Uterus (tissue), 4 donors: ENCODE results near the gene ACO2. TPM values are rescaled to one million over a fixed set of nuclear protein-coding genes. Genes with fewer than 3 reads are reported as not detected.
A peak's percentile ranks its signal among the peaks of the same experiment; 100 is the strongest.

ENCODE experiments used
- DNase-seq, 2 donors: peaks; one replicate each; pipeline ENCODE4 v3.0.0-alpha.2; 2019 to 2020
- H3K27ac ChIP-seq, 2 donors: fragments of 200-600 bp; sonication (generic); 1 replicate in 1 of 2; 2 replicates in 1 of 2; pipeline ENCODE4 v1.5.1; 2016 to 2018
- H3K27me3 ChIP-seq, 2 donors: fragments of 200-600 bp; sonication (generic); one replicate each; pipeline ENCODE4 v1.5.1; 2018 to 2019; ENCODE audit warnings: control low read depth in 1 of 2
- H3K36me3 ChIP-seq, 2 donors: fragments of 200-600 bp; sonication (generic); one replicate each; pipeline ENCODE4 v1.5.1; 2019; ENCODE audit warnings: control low read depth in 1 of 2
- H3K4me1 ChIP-seq, 2 donors: fragments of 200-600 bp; sonication (generic); one replicate each; pipeline ENCODE4 v1.5.1; 2018 to 2019; ENCODE audit warnings: control low read depth in 1 of 2
- H3K4me3 ChIP-seq, 2 donors: fragments of 200-600 bp; sonication (generic); 1 replicate in 1 of 2; 2 replicates in 1 of 2; pipeline ENCODE4 v1.5.1; 2018 to 2019; ENCODE audit warnings: mild to moderate bottlenecking in 1 of 2
- H3K9me3 ChIP-seq, 2 donors: fragments of 200-600 bp; sonication (generic); one replicate each; pipeline ENCODE4 v1.5.1; 2019; ENCODE audit warnings: control low read depth in 1 of 2
- CTCF ChIP-seq, 4 experiments: fragments of 200-600 bp in 2 of 4; fragments of 450-650 bp in 2 of 4; sonication (generic) in 2 of 4; IDR thresholded peaks; one replicate each; pipeline ENCODE4 v1.5.1; 2016 to 2019; ENCODE audit warnings: antibody characterized with exemption in 4 of 4, mild to moderate bottlenecking in 2 of 4, moderate library complexity in 1 of 4
- POLR2A ChIP-seq, 2 donors: fragments of 450-650 bp; IDR thresholded peaks; one replicate each; pipeline ENCODE4 v1.6.1; 2016; ENCODE audit warnings: antibody characterized with exemption in 2 of 2, mild to moderate bottlenecking in 1 of 2, moderate library complexity in 1 of 2
- intact Hi-C: fragments of 100-400 bp; cut with DNase I; formaldehyde crosslinking; loops from one replicate; pipeline ENCODE4 v1.15.1; 2023; ENCODE audit warnings: low total_unique reads
- total RNA-seq, 4 donors: library from RNA; depleted of rRNA in 3 of 4; stranded (reverse); fragments of >200 nt in 3 of 4; gene quantifications; one replicate each; pipeline versions ENCODE4 v1.1.0 to v1.2.4, GENCODE V29; 2014 to 2023
- donor health status: DM: yes; HTN: yes; CAD: no.

ACO2 gene
- total RNA-seq, 4 donors from 2014 or later = 21.5 to 64.4 (median 47.1) TPM

GRCh38 chr22:41485033-41485432 is 16.1 kb downstream of the ACO2 start:
- Histone ChIP-seq H3K4me3 (no peak overlapping the region), H3K9me3 (no peaks in the 10 kb centered on the region), H3K27ac (no peak overlapping the region), H3K36me3 (no peaks in the 10 kb centered on the region), H3K4me1 (peaks cover 14% of the 10 kb centered on the region in 2 donors), H3K27me3 (no peaks in the 10 kb centered on the region)
- intact Hi-C loops = no loop called here
- no peak for DNase-seq
- TF ChIP-seq CTCF (IDR thresholded peaks at IDR 0.05) = no peak
- no peak for TF ChIP-seq POLR2A (IDR thresholded peaks at IDR 0.05)

- H3K4me3 ChIP-seq = no peak overlapping the region
- DNase-seq = no peak
- H3K27ac ChIP-seq = peak overlapping the region in 1 of 2 donors; percentile 13
- H3K36me3 ChIP-seq = no peaks in the 10 kb centered on the region
- TF ChIP-seq CTCF (IDR thresholded peaks at IDR 0.05) (no peak), POLR2A (IDR thresholded peaks at IDR 0.05) (no peak)
- intact Hi-C loops = no loop called here
- H3K4me1 ChIP-seq = peaks cover 8 to 12% of the 10 kb centered on the region in 2 donors
- no peaks in the 10 kb centered on the region for H3K27me3 ChIP-seq
- no peaks in the 10 kb centered on the region for H3K9me3 ChIP-seq
These were observed 18.4 kb downstream of the ACO2 start for GRCh38 chr22:41487037-41487935.

GRCh38 chr22:41488076-41488475 is 19.2 kb downstream of the ACO2 start:
- peaks cover 4 to 12% of the 10 kb centered on the region in 2 donors for H3K4me1 ChIP-seq
- H3K4me3 ChIP-seq = no peak overlapping the region
- intact Hi-C loops = no loop called here
- no peak for DNase-seq
- TF ChIP-seq CTCF (IDR thresholded peaks at IDR 0.05) = no peak
- H3K27ac ChIP-seq = no peak overlapping the region
- H3K9me3 ChIP-seq = no peaks in the 10 kb centered on the region
- H3K36me3 ChIP-seq = no peaks in the 10 kb centered on the region
- no peaks in the 10 kb centered on the region for H3K27me3 ChIP-seq

- intact Hi-C loops = no loop called here
- H3K4me1 ChIP-seq = peaks cover 4 to 12% of the 10 kb centered on the region in 2 donors
These were observed 19.9 kb downstream of the ACO2 start for GRCh38 chr22:41488596-41489385.

More at GRCh38 chr22:41488596-41489385, 19.9 kb downstream of the ACO2 start:
- Histone ChIP-seq H3K27me3 (no peaks in the 10 kb centered on the region), H3K27ac (peak overlapping the region in 1 of 2 donors; percentile 23), H3K9me3 (no peaks in the 10 kb centered on the region), H3K4me3 (no peak overlapping the region), H3K36me3 (no peaks in the 10 kb centered on the region)
- no peak for TF ChIP-seq POLR2A (IDR thresholded peaks at IDR 0.05)
- TF ChIP-seq CTCF (IDR thresholded peaks at IDR 0.05) = no peak
- no peak for DNase-seq
